CD4-positive, alpha-beta T cell treated with Interleukin-12 subunit alpha and Interleukin-12 subunit beta, for 1 hour (primary cell): ENCODE measurements around the gene LIF.
"Not testable (repeated sequence)": the region's sequence is repeated elsewhere in the genome, so short reads cannot be mapped to it uniquely, and the experiment has no call there.

Source experiments
- DNase-seq: peaks from one replicate; pipeline ENCODE4 v3.0.0-alpha.2; 2020

Gene LIF

DNA sequence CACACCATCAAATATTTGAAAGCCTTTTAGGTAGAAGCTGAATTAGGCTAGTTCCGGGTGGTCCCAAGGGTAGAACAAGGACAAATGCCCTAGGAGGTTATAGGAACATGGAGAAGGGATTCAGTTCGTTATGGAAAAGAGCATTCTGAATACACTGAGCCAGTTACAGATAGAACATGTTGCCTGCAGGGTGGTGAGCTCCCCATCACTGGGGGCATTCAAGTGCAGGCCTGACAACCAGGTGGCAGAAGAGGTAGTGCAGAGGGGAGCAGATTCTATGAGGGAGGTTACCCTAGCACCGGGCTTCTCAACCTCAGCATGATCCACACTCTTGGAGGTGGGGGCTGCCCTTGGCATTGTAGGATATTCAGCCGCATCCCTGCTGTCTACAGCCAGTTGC lies 24.2 kb downstream of the LIF start:
- DNase-seq, result no peak

DNA sequence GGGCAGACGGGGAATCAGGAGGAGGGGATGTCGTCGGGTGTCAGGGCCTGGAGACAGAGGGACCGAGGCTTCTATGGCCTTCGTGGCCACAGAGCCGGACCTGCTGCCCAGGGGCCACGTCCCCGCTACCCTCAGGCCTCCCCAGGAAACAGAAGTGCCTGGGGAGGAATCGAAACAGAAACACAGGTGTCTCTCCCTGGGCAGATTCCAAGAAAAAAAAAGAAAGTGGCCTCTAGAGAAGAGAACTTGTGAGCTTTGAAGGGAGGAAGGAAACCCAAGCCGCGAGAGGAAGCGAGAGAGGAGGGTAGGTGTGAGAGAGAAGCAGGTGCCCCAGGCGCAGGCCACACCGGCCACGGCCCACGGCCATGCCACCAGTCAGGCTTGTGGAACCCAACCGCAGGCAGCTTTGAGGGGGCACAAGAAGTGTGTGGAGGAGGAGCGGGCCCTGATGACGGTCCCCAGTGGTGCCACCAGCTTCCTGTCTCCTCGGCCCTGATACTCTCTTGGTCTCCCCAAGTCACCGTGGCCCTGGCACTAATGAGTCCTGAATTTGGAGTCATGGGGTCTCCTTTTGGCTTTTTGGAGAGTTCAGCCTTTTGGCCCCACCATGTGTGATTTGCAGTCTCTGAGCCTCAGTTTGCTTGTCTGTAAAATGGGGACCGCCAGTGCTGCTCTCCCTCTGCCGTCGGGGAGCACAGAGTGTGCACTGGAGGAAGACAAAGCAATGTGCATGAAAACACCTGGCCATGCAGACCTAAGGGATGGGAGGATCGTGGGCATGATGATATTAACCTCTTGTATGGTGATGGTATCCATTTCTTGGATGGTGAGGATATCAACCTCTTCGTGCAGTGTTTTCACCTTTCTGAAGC lies 25.2 kb downstream of the LIF start:
- DNase-seq, result peak; percentile 72

DNA sequence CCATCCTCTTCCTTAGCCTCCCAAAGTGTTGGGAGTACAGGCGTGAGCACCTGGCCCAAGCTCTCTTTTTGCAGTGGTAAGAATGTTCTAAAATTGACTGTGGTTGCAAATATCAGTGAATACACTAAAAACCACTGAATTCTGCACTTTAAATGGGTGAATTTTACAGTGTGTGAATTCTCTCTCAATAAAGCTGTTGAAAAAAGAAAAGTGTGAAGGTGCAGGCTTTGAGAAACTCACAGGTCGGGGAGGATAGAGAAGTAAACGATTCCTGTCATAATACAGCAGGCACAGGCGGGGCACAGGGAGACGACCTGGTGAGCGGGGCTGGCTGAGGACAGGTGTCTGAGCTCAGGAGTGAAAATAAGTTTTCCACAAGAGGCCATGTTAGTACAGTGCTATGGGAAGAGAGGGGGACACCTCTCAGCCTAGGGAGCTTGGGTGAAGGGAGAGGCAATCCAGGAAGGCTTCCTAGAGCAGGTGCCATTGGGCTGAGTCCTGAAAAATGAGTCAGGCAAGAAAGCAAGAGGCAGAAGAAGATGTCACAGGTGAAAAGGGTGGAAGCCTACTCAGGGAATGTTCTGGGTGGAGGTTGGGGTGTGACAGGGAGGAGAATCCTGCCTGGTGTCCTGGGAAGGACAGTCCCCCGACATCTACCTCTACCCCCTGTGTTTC lies 26.1 kb downstream of the LIF start:
- DNase-seq, result no peak

DNA sequence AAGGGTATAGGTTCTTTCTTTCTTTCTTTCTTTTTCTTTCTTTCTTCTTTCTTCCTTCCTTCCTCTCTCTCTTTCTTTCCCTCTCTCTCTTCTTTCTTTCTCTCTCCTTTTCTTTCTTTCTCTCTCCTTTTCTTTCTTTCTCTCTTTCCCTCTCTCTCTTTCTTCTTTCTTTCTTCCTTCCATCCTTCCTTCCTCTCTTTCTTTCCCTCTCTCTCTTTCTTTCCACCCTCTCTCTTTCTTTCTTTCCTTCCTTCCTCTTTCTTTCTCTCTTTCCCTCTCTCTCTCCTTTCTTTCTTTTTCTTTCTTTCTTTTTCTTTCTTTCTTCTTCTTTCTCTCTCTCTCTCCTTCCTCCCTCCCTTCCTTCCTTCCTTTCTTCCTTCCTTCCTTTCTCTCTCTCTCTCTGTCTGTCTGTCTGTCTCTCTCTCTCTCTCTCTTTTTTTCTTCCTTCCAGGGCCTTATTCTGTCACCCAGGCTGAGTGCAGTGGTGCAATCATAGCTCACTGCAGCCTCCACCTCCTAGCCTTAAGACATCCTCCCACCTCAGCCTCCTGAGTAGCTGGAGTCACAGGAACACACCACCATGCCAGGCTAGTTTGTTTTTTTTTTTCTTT lies 26.8 kb downstream of the LIF start:
- DNase-seq, result no peak

DNA sequence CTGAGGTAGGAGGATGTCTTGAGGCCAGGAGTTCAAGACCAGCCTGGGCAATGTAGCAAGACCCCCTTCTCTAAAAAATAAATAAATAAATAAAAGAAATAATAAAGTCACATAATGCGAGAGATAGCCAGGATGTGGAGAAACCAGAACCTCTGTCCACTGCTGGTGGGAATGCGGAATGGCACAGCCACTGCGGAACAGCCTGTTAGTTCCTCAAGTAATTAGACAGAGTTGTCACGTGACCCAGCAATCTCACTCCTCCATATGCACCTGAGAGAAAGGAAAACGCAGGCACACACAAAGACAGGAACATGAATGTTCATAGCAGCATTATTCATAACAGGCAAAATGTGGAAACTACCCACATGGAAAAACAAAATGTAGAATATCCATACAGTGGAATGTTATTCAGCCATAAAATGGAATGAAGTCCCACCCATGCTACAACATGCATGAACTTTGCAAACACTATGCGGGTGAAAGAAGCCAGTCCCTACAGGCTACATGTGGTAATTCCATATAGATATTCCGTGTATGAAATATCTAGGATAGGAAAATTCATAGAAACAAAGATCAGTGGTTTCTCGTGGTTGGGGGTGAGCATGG lies 27.4 kb downstream of the LIF start:
- no peak for DNase-seq

DNA sequence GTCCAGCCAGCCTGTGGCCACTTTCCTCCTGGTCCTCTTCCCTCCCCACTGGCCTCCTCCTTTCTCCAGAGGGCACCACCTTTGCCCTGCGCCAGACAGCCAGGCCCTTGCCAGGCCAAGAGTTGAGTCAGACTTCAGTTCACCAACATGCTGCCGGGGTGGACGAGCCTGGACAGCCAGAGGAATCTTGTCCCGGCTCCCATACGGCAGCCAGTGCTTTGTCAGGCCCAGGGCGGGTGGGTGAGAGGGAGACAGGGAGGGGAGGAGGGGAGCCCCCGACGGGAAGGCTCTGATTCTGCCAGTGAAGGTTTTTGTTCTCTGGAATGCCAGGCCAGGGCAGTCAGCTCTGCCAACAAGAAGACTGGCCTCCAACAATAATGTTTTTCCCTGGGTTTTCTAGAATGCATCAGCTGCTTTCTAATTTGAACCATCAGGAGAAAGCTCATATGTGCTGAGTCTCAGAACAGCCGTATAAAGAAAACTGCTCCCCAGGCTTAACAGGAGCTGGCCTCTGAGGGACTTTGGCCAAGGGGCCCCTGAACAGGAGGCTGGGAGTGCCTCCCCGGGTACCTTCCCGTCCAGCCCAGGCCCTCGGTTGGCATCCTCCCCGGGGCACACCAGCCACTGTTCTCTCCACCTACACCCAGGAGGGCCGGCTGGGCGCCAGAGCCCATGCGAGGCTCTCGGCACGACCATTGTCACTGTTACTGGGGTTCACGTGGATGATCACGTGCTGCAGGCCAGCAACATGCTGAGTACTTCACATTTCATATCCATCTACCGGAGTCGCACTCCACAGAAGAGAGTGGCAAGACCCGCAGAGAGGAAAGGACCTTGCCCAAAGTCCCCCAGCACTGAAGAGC lies 28.6 kb downstream of the LIF start:
- DNase-seq, result no peak

DNA sequence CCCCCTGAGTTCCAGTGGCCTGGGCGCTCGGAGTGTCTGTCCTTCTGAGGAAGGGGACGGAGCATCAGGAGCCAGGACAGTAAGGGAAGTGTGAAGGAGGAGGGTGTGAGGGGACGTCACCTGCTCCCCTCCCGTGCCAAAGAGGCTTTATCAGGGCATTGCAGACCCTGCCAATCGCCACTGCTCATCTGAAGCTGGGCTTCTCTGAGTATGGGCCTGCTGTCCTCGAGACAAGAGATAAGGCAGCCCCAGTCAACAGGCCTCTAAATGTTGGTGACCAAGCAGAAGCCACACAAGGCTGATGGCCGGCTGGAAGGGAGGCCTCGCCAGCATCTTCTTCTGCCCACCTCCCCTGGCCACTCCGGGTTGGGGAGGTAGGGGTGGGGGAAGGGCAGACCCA lies 29.8 kb downstream of the LIF start:
- DNase-seq, result no peak

DNA sequence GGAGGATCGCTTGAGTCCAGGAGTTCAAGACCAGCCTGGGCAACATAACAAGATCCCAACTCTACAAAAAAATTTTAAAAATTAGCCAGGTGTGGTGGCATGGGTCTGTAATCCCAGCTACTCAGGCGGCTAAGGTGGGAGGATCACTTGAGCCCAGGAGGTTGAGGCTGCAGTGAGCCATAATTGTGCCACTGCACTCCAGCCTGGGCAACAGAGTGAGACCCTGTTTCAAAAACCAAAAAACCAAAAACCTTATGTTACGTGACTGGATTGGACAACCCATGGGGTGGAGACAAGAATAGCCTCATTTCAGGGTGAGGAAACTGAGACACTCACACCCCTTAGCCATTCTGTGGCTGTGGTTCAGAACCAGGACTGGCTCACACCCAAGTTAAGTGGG lies 30.3 kb downstream of the LIF start:
- not testable (repeated sequence) for DNase-seq

DNA sequence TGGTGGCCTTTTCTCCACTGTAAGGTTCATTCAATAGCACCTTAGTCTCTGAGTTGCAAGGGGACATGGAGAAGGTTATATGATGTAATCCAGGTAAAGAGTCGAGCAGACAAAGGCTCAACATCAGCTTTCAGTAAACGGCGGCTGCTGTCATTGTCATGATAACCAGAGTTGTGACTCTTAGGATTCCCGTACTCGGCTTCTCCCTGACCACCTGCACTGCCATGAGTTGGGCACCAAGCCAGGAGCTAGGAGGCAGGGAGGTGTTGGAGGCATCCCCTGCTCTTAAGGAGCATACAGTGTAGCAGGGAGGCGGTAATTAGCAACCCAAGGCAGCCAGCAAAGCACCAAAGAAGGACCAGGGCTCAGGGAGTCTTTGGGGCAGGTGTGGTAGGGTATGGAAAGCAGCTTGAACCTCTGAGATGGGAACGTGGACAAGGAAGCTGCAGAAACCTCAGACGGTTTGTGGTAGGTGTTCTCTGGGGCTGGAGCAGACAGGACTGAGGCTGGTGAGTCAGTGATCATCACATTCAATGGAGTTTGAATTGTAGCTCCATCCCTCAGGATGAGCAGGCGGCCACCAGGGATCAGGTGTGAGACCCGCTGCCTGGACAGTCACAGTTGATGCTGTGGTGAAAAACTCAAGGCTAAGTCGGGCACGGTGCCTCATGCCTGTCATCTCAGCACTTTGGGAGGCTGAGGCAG lies 31.7 kb downstream of the LIF start:
- no peak for DNase-seq

DNA sequence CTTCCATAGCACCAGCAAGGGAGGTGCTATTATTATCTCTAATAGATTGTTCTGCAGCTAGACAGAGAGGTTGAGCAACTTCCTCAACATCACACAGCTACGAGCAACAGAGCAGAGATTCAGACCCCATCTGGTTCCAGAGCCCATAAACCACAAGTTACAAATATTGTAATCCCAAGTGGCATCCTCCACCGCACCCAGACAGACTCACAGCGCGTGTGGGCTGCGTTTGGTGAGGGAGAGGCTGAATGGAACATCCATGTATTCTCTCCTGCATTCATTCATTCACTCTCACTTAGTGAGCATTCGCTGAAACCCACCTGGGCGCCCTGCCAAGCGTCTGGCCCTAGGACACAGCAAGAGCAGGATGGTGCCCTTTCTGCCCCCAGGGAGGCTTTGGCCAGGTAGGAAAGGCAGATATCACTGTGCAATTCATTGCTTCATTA lies 33.5 kb downstream of the LIF start:
- DNase-seq, result no peak

DNA sequence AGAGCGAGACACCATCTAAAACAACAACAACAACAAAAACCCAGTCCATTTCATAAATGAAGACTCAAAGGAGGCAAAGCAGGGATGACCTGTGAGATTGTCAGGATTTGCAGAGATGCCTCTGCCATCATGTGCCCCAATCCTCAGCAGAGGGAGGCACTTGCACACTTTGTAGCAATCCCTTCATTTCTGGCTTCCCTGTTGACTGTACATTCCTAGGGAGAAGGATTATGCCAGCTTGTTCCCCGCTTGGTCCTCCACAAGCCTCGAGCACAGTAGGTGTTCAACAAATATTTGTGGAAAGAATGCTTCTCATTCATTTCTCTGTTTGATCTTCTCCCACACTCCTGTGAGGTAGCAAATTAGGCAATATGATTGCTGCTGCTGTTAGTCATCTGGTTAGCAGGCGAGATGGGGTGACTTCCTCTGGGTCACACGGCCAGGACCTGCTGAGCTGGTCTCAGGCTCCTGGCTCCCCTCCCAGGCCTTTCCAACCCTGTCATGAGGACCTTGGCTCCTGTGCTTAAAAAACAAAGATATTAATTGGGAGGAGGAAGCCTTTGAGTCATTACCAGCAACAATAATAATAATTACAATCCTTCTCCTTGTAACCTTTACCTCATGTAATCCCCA lies 34.1 kb downstream of the LIF start:
- no peak for DNase-seq

DNA sequence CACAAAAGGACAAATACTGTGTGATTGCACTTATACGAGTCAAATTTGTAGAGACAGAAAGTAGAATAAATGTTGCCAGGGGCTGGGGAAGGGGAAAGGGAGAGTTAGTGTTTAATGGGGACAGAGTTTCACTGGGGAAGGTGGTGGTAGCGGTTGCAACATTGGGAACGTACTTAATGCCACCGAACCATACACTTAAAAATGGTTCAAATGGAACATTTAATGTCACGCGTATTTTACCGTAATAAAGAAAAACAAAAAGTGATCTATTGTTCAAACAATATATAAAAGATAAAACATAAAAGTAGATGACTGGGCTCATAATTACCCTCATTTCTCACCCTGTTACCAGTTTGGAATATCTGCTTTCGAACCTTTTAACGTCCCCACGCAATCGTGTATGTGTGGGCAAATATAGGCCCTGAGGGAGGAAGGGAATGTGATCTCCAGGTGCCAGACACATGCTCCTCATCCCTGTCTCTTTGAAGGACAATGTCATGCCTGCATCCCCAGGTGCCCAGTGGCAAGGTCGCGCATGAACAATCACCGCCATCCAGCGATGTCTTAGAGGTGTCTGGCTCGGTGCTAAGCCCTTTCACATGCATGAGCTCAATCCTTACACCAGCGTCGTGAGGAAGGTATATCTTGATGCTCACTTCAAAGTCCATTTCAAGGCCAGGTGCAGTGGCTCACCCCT lies 35.3 kb downstream of the LIF start:
- no peak for DNase-seq

DNA sequence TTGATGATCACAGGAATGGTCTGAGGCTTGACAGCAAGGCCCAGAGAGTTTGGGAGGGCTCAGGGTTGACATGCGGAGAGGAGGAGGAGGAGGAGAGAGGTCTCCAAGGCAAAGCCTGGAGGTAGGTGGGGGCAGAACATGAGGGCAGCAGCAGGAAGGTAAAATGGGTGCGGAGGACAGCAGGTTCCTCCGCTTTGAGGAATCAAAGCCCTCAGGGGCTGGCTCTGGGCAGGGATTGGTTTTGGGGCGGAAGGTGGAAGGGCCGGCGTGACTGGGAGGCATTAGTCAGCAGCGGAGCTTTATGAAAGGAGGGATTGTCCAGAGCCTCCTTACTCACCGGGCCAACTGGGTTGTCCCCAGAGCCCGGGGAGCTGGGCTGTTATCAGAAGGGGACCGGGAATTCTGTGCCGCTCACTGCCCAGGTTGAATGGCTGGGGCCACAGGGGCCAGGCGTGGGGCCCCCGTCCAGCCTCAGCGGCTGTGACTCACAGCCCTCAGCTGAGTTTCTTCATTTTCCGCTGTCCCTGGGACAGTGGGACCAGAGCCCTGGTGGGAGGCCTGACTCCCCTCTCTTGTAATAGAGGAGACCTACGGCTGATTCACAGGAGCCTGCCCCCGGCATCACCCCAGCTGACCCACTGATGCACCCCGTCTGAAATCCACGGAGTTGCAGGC lies 36.2 kb downstream of the LIF start:
- DNase-seq, result no peak

DNA sequence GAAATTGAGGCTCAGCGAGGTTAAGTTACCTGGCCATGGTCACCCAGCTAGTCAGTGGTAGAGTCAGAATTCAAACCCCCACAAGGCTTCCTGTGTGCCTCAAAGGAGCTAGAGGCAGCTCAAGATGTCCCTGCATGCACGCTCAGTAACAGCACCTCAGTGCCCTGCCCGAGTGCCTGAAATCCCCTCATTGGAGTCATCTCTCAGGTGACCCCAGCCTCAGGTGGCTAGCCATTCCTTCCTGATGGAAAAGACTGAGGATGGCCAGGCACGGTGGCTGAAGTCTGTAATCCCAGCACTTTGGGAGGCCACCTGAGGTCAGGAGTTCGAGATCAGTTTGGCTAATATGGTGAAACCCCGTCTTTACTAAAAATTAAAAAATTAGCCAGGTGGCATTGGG lies 36.9 kb downstream of the LIF start:
- no peak for DNase-seq

DNA sequence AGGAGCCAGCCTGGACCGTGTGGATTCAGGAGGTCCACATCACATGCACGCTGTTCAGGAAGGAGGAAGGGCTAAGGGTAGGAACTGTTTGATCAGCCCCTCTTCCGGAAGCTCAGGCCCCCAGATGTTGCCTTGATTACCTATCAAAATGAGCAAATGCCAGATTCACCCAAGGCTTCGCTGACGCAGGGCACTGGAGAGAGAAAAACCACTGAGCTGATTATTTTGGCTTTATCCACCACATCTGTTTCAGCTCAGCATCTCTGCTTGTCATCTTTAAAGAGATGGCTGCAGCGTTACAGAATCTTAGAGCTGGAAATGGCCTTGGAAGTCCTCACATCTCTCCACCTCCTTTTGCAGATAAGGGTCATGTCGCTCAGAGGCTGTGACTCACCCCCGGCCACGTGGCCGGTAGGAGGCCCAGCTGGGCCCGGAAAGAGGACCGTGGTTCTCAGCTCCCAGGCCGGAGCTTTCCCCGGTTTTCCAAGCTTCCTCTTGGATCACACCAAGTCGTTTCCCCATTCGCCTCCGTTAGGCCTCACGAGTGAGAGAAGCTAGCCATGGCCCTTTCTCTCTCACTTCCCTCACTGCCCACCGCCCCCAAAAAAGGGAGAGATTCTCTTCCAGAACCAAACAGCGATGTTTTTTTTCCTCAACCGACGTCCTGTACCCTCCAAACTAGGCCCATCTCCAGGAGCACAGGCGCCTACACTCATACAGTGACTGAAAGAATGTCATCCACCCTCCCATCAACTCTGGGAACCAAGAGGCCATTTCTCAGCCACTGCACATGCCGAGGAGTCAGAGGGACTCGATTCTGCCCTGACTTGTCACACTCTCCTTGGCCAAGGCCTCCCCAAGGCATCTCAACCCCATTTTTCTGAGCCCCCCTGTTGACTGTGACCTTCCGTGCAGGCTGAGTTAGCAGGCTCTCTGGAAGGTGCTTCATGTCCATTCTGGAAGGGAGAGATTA lies 37.6 kb downstream of the LIF start:
- DNase-seq, result no peak

DNA sequence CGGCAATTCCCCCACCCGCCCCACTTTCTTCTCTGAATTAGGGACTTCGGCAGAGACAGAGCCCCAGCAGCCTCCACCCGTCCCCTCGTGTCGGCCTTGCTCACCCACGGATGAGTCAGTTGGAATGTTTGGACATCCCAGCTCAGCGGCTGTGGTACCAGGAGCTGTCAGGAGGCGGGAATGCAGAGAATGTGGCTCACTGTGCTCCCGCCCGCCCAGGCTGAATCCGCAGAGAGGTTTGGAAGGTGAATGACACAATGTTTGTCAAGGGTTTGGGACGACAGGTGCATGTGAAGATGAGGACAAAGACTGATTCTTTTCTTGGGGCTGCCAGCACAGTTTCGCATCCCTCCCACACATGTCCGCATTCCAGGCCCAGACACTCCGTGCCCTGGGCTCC lies 39.6 kb downstream of the LIF start:
- no peak for DNase-seq

DNA sequence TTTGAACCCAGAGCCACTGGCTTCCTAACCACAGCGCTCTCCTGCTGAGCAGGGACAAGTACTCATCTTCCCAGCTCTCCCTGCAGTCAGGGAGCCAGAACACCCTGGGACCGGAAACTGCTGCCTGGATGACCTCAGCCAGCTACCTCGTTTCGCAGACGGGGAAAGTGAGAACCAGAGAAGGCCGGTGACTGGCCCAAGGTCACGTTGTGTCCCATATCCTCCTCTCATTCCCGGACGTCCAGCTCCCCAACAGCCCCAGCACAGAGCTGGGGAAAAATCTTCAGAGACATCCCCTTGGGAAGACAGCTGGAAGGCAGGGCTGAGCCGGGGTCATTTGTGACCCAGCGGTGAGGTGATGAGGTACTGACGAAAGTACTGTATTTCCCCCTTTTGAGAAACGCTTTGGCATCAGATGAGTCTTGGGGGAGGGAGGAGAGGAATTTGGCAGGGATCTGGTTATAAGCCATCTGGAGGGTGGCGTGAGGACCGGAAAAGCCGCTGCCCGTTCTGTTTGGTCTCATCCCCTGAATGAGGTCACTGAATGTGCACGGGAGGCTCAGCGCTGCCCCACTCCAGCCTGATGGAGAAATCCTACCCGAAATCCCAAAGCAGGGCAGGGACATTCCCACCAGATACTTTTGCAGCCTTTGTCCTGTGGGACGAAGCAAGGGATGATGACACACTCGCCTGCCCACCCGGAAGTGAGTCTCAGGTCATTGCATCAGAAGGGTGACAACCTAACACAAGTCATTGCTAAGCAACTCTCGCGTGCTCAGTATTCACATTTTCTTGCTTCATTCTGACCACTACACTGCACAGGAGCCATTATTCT lies 41.1 kb downstream of the LIF start:
- DNase-seq, result no peak

DNA sequence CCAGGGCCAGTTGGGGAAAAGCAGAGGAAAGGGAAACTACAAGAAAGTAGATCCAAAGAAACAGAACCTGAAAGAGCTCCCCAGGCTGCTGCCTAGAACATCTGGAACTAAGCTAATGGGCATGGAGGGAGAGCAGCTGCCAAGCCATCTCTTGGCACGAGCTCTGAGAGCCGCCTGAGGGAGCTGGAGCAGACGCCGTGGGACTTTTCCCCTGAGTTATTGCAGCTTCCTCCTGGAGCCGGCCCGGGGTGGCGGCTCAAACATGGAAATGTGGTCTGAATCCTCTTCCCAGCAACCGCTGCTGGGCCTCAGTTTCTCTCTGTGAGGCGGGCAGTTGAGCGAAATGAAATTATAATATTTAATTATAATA lies 41.8 kb downstream of the LIF start:
- DNase-seq, result no peak
